Embryonic facial prominence (tissue), 1 donor: ENCODE measurements around the gene PACRG.

Experiments
- DNase-seq: peaks from one replicate; pipeline ENCODE4 v3.0.0-alpha.2; 2016; ENCODE audit errors: extremely low spot score

PACRG gene

DNA sequence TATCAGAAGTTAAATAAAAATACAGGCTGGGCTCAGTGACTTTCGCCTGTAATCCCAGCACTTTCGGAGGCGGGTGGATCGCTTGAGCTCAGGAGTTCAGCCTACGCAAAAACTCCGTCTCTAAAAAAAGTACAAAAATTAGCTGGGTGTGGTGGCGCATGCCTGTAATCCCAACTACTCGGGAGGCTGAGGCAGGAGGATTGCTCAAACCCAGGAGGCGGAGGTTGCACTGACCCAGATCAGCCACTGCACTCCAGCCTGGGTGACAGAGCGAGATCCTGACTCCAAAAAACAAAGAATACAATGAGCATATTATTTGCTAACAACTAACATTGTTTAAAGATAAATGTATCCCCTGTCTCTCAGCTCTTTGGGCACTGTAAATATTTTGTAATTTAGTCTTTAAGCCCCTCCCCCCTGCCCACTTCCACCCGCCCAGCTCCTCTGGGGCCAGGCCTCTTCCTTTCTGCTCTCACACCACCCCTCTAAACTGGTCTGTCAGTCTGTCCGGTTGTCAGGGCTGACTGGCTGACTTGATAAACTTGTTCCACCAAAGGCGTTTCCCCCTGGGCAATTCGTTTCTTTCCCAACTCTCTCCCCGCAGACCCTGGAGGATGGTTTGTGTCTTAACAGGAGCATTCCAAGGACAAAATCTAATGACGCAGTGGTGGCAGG lies 624.4 kb downstream of the PACRG start:
- DNase-seq = no peak

- DNase-seq = no peak
These were observed 625.2 kb downstream of the PACRG start for GRCh38 chr6:163352966-163353365.

GRCh38 chr6:163354085-163354484 lies 626.3 kb downstream of the PACRG start:
- no peak for DNase-seq

DNA sequence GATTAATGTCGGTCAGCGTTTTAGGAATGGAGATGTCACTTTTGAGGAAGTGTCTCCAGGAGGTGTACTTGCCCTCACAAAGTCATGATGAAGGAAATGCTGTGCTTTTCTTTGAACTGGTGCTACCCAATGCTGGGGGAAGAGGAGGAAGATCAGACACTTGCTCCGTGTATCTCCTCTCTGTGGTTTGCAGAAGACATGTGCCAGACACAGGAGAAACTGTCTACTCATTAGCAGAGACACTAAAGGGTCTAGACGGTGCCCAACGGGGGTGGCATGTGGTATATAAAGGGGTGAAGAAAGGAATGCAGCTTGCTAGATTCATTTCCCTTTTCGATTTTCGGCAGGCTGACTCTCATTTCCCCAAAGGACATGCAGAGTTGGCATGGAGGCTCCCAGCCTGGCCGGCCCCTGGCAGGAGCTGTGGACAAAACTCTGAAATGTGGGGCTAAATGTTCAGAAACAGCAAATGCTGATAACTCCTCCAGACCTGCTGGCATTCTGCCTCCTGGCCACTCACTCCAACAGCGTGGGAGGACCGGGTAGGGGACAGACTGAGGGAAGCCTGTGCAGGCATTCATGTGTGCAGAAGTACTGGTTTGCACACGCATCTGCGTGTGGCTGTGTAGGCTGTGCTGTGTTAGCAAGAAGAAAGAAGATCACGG lies 627.1 kb downstream of the PACRG start:
- DNase-seq = no peak

GRCh38 chr6:163355426-163355991 lies 627.7 kb downstream of the PACRG start:
- no peak for DNase-seq

- DNase-seq = no peak
These were observed 628.5 kb downstream of the PACRG start for GRCh38 chr6:163356324-163356723.

- DNase-seq = no peak
These were observed 629.0 kb downstream of the PACRG start for GRCh38 chr6:163356743-163357142.

- DNase-seq = no peak
These were observed 636.9 kb downstream of the PACRG start for GRCh38 chr6:163364641-163365040.
